Muscle of back (tissue), 11 donors: Measurements from ENCODE around the gene MGAT5B. TPM values are rescaled to one million over a fixed set of nuclear protein-coding genes. Genes with fewer than 3 reads are reported as not detected.
A peak's percentile ranks its signal among the peaks of the same experiment; 100 is the strongest.
"Not testable (repeated sequence)": the region's sequence is repeated elsewhere in the genome, so short reads cannot be mapped to it uniquely, and the experiment has no call there.

Source experiments
- DNase-seq, 3 donors: peaks; one replicate each; pipeline versions ENCODE4 v3.0.0 to v3.0.0-alpha.2; 2013
- polyA plus RNA-seq, 10 donors: library from polyadenylated mRNA; unstranded; fragments of 120-200 nt; gene quantifications; one replicate each; pipeline ENCODE4 v1.2.1, GENCODE V29; 2013; ENCODE audit not compliant: insufficient read length in 10 of 10

MGAT5B gene
- polyA plus RNA-seq, 10 donors: 0.27 to 1.1 (median 0.70) TPM

DNA sequence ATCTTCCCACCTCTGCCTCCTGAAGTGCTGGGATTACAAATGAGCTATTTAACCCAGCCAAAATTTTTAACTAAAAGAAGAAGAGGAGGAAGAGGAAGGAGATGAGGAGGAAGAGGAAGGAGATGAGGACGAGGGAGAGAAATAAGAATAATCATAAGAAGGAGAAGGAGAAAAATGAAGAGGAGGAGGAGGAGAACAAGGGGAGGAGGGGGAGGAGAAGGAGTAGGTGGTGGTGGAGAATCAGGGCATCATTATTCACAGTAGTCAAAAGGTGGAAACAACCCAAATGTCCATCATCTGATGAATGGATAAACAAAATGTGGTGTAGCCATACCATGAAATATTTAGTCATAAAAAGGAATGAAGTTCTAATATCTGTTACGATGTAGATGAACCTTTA is 21.2 kb upstream of the MGAT5B start:
- DNase-seq: no peak

DNA sequence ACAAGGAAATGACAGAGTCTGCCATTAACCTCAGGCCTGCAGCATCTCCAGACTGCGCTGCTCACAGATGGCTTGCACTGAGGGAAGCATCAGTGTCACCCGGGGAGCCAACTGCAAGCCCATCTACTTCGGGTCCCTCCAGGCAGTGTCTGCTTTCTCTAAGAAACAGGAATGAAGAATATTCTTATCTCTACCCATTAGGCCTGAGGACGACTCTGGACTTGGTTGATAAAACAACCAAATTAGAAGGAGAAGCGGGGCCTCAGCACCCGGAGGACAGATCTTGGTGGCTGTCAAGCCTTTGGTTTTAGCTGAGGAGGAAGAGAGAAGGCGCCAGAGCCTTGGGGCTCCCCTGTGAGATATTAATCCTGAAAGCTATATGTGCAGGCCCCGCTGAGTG is 19.5 kb upstream of the MGAT5B start:
- DNase-seq: no peak

DNA sequence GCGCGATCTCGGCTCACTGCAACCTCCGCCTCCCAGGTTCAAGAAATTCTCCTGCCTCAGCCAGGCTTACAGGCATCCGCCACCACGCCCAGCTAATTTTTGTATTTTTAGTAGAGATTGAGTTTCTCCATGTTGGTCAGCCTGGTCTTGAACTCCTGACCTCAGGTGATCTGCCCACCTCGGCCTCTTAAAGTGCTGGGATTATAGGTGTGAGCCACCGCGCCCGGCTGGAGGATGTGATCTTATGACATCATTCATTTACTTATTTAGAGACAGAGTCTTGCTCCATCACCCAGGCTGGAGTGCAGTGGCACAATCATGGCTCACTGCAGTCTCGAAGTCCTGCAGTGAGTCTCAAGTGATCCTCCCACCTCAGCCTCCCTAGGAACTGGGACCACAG is 19.0 kb upstream of the MGAT5B start:
- DNase-seq: not testable (repeated sequence)

DNA sequence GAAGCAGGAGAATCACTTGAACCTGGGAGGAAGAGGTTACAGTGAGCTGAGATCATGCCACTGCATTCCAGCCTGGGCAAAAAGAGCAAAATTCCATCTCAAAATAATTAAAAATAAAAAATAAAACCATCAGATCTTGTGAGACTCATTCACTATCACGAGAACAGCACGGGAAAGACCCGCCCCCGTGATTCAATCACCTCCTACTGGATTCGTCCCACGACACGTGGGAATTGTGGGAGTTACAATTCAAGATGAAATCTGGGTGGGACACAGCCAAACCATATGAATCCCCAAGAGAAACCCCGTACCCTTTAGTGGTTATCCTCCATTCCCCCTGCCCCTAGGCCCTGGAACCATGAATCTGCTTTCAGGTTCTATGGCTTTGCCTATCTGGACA is 15.4 kb upstream of the MGAT5B start:
- DNase-seq: no peak

DNA sequence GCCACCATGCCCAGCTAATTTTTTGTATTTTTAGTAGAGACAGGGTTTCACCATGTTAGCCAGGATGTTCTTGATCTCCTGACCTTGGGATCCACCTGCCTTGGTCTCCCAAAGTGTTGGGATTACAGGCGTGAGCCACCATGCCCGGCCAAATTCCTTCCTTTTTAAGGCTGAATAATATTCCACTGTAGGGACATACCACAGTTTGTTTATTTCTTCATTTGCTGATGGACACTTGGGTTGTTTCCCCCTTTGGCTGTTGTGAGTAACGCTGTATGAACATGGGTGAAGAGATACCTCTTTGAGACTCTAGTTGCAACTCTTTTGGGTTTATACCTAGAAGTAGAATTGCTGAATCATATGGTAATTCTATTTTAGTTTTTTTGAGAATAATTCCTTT is 13.1 kb upstream of the MGAT5B start:
- DNase-seq: no peak

DNA sequence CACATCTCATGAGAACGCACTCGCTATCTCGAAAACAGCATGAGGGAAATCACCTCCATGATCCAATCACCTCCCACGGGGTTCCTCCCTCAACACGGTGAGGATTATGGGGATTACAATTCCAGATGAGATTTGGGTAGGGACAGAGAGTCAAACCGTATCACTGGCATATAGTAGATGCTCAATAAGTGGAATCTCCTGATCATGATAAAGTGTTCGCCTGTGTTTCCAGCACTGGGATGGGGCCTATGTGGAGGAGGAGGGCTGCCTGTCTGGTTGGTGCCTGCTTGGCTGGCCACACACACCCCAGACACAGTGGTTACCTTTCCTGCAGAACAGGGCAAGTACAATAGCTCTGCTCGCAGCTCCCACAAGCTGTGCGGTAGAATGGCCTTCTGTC is 6.1 kb upstream of the MGAT5B start:
- no peak for DNase-seq

DNA sequence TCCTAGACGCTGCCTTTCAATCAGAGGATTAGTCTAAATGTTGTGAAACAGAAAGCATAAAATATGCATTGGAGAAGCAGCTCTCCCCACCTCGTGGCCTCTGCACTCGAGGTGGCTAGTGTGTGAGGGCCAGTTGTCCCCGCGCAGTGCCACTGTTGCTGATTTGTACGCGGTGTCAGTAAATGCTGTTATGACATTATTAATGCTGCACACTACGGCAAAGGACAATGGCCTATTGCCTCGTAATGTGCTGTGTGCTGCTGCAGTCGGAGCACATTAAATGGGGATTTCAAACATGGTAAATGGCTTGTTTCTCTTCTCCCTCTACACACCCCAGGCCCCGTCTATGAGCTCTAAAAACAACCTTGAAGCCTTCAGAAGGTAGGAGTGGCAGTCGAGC is 5.7 kb upstream of the MGAT5B start:
- no peak for DNase-seq

DNA sequence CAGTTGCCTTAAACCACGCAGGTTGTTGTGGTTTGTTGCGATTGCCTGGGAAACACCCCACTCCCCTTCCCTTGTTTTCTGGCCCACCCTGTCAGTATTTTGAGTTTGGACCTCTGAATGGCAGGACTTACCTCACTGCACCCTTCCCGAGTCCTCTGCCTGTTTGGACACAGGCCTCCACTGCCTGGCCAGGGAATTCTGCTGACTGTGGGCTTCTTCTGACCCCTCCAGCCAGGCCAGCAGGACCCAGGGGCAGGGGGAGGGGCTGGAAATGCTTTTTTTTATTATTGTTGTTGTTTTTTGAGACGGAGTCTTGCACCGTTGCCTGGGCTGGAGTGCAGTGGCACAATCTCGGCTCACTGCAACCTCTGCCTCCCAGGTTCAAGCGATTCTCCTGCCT is 4.2 kb upstream of the MGAT5B start:
- DNase-seq: no peak

DNA sequence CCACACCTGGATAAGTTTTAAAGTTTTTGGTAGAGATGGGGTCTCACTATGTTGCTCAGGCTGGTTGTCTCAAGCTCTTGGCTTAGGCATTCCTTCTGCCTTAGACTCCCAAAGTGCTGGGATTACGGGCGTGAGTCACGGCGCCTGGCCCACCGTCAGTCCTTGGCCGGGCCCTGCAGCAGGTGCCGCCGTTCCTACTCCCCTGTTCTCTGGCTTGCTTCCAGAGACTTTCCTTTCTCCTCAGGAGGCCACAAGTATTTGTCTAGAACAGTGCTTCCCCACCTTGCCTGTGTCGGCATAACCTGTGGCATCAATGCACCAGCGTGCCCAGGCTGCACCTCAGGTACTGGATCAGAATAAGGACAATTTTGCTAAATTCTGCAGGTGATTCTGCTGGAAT is 3.0 kb upstream of the MGAT5B start:
- DNase-seq: no peak

DNA sequence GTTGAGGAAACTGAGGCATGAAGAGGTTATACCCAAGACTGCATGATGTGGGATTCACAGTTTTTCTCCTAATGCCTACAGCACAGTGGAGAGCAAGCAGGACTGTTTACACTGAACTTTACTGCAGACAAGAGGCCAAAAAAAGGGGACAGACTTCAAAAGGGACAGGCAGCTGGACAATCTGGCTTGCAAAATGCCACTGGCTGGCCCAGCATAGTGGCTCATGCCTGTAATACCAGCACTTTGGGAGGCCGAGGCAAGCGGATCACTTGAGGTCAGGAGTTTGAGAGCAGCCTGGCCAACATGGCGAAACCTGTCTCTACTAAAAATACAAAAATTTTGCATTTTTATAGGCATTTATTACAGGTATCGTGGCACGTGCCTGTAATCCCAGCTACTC is 2.0 kb upstream of the MGAT5B start:
- no peak for DNase-seq

DNA sequence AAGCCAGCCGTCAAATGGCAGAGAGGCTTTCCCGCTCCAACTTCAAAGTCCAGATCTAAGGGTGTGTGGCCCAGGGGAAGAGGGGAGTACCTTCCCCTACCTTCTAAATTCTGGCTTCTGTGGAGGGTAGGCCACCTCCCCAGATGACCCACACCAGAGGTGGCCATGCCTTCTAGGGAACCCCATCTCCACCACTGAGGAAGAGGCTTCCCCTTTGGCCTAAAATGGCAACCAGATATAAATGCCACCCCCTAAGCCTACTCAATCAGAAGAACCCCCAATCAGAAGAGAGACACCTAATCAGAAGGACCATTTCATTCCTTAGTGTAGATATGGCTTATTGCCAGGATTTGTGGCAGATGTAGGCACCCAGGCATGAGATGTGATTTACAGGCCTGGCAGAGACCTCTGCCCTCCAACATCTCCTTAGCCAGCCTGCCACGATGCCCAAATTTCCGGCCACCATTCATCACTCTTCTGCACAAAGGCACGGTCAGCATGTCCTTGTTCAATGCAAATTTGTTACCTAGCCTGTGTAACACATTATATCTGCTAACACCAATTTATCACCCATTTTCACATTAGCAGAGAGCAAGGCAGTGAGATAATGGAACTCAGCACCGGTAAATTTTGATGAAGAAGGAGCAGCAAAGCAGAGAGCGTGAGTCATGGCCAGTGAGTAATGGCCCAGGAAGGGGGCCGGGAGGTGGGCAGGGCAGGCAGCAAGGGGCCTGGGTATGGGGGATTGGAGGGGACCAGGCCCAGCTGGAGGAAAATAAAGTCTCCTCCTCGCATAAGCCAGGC is 1.2 kb upstream of the MGAT5B start:
- no peak for DNase-seq

DNA sequence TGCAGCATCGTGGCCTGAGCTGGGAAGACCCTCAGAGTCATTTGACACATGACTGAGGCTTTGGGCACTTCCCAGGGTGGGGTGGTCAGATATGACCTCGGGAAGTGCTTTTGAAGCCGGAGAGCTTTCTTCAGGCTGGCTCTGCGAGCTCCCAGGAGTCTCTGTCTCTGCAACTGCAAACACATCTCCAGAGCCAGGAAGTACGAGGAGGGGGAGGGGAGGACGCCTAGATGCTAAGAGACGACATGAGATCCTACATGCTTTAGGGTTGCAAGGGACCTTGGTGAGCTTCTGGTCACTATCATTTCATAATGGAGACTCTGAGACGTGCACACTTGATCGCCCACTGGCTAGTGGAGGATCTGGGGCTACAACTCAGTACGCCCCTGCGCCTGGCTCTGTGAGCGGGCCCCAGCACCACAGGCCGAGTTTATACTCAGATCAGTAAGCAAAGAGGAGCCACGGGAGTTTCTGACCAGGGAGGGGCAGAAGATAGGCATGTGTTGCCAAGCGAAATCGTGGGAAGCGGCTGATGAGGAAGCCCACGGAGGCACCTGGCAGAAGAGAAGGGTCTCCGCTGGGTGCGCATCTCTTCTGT is 527 bp upstream of the MGAT5B start:
- DNase-seq: peak in 1 of 3 donors; percentile 41

DNA sequence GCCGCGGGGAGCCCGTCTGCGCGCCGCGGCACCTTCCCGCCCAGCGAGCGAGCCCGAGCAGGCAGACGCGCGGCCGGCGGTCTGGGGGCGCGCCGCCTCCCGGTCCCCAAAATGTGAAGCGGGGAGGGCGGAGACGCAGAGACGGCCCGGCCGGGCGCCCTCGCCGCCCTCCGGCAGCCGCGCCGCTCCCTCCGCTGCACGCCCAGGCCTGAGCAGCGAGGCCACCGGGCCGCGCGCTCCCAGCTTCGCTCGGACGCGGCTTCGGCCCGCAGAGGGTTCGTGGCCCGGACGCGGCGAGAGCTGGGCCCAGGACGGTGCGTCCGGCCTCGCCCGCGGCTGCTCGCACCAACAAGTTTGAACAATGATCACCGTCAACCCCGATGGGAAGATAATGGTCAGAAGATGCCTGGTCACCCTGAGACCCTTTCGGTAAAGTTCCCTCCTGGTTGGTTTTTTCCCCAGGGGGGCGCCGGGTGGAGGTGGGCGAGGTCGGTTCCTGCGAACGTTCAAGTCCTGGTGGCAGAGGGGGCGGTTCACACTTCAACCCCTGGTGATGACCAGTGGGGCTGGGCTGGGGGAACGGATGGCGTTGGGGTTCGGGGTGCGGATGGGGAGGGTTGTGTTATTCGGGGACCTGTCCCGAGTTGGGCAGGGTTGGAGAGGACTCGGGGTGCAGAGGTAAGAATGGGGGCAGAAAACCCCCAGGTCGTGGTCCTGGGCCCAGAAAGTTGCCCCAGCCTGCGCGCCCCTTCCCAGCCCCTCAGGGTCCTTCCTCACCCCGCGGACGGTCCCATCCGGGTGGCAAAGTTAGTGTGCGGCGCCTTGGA is 678 bp downstream of the MGAT5B start:
- peak in 1 of 3 donors; percentile 46 for DNase-seq

DNA sequence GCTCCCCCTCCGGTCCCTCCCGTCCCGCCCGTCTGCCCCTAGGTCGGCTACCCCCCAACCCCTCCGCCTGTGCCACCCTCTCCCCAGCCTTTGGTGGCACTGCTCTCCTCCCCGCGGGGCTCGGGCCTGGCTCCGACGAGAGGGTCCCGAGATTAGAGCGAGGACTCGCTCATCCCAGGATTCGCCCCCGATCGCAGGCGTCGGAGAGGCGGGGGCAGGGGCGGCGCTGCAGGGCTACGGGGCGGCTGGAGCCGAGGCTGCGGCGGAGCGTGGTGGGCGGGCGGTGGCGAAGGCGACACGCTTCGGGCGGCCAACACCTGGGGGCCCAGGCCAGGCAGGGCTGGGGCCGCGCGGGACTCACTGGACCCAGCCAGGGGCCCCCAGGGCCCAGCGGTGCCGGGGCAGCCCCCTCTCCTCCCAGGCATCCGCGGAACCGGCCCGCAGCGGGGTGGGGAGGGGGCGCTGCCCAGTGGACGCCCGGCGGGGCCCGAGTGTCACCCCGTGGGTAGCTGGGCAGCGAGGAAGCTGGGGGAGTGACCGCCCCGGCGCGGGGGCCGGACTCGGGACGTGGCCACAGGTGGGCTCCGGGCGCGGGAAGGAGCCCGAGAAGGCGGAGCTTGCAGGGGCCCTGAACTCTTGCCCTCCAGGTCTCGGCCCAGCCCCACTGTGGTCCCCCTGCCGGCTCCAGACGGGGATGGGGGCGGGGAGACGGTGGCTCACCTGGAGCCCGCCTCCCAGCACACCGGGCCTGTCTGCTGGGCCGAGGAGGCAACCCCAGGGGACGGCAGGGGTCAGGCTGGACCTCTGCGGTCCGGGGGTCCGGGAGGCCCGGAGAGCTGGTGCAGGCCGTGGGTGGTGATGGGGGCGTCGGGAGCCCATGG is 1.5 kb downstream of the MGAT5B start:
- no peak for DNase-seq

DNA sequence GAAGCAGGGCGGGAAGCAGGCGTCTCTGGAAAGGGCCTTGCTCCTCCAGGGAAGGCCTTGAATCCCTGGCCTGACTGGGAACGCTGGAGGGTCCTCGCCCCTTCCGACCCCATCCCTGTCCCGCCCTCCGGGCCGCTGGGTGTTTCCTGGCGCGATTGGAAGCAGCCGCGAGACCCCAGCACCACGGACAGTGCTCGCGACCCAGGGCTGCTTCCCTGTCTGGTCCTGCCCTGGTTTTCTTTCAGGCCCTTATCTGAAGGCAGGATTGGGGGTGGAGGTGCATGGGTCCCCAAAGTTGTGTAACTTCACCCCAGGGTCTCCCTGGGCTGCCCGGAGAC is 2.1 kb downstream of the MGAT5B start:
- DNase-seq: peak in 1 of 3 donors; percentile 33

DNA sequence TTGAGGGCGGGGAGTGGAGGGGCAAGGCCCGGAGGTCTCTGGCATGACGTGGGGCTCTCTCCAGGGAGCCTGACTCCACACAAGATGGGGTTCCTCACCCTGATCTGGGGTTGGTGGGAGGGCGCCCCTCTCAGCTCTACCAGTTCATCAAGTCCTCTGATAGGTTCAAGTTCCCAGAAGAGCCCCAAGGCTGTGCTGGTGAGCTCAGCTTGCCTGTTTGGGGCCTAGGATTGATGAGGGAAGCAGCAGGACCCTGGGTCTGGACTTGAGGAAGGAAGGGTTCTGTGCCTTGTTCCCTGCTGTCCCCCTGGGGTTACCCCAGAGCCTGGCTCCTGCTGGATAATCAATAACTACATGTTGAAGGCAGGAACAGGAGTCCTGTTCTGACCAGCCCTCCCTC is 3.5 kb downstream of the MGAT5B start:
- no peak for DNase-seq

DNA sequence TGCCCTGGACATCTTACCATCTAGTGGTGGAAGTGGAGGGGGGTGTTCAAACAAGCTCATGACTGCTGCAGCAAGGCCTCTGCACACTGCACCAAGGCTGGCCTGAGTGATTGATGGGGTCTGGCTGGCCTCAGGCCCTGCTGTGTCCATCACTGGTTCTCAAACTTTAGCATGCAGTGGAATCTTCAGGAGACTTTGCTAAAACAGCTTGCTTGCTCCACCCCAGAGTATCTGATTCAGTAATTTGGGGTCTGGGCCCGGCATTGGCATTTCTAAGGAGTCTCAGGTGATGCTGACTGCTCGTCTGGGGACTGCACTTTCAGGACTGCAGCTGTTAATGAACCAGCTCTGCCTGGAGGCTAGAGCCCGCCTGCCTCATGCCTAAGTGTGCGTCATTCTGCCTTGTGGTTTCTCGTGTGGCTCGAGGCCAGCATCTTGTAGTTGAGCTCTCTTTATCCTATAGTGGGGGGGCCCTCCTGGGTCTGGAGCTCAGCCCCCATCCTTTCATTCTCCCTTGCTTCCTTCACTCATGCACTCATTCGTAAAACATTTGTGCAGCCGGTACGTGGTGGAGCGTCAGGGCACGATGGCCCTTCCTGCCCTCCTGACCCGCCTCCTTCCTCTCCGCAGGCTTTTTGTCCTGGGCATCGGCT is 4.1 kb downstream of the MGAT5B start:
- peak in 1 of 3 donors; percentile 92 for DNase-seq

DNA sequence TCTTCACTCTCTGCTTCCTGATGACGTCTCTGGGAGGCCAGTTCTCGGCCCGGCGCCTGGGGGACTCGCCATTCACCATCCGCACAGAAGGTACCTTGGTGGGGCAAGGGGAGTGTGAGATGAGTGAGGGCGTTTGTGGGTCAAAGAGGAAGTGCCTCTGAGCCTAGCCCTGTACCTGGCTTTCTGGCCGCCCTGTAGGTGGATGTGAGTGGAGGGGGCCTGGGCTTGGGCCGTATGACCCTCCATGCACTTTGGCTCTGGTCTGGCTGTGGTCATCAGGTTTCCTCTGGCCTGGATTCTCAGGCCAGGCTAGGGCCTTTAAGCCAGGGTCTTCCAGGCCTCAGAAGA is 4.6 kb downstream of the MGAT5B start:
- DNase-seq: no peak

DNA sequence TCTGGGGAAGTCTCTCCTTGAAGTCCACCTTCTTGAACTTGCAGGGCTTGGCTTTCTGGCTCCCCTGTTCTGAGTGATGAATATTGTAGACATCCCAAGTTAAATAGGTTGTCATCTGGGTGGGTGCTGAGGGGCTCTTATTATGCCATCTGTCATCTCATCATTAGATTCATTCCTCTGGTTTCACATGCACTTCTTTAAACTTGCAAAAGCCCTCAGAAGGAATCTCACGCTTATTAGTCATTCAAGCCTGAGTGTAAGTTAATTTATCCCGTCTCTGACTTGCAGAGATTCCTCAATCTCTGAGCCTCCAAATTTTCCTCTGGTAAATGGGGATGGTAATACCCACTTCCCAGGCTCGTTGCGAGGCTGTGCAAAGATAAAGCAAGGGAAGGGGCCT is 5.7 kb downstream of the MGAT5B start:
- peak in 1 of 3 donors; percentile 66 for DNase-seq

DNA sequence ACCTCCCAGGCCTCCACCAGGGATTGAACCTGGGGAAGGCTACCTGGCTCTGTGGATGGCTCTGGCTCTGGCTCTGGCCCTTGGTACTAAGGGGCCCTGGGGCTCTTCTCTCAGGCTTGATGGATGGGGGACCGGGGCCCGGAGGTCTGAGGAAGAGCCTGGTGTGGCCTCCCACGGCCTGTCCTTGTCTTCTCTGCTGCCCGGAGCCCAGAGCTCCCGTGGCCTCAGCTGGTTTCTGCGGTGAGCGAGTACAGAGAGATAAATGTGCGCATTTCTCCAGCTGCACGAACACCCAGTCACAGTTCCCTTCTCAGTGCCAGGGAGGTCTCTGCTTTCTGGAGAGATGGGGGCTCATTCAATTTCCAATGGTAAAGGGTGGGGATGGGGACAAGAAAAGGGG is 9.2 kb downstream of the MGAT5B start:
- no peak for DNase-seq

DNA sequence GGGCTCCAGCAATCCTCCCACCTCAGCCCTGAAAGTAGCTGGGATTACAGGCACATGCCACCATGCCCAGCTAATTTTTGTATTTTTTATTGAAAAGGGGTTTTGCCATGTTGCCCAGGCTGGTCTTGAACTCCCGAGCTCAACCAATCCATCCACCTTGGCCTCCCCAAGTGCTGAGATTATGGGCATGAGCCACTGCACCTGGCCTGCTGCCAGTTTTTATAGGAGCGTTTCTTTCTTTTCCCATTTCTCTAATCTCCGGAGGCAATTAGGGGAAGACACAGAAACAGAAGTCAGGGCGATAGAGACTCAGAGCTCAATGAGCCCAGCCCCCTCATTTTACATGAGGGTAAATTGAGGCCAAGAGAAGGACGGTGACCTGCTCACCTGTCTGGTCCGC is 10.4 kb downstream of the MGAT5B start:
- DNase-seq: no peak

DNA sequence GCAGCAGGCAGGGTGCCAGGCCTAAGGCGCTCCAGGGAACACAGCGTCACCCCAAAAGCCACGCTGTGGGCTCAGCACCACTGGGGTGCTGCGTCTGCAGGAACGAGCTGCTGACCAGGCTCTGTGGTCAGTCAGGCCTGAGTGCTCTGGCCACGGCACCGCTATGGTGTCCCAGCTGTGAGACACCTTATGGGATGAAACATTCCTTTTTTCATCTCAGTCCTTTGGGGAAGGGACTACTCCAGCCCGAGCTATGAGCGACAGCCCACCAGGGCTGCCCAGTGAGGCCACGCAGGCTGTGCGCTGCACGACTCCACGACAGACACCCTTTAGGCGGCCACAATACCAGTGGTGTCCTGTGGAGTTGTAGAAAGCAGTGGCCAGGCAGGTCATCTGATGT is 11.1 kb downstream of the MGAT5B start:
- DNase-seq: no peak
